Neural progenitor cell (in vitro differentiated cells): ENCODE data around the gene MAN2B2. TPM values are rescaled to one million over a fixed set of nuclear protein-coding genes. Genes with fewer than 3 reads are reported as not detected.

Source experiments
- DNase-seq: peaks from one replicate; pipeline ENCODE4 v3.0.0-alpha.2; 2016; ENCODE audit warnings: low spot score
- H2AFZ ChIP-seq: fragments of 200-600 bp; sonication (generic); replicated peaks from 2 replicates; pipeline ENCODE4 v1.6.1; 2016; ENCODE audit warnings: antibody characterized with exemption
- H3F3A ChIP-seq: fragments of 200-600 bp; sonication (generic); 2 replicates; pipeline ENCODE4 v1.6.1; 2016; ENCODE audit warnings: antibody characterized with exemption, low read depth
- H3K27ac ChIP-seq: fragments of 200-600 bp; sonication (generic); 2 replicates; pipeline ENCODE4 v1.5.1; 2016; ENCODE audit warnings: mild to moderate bottlenecking
- H3K27me3 ChIP-seq: fragments of 200-600 bp; sonication (generic); 2 replicates; pipeline ENCODE4 v1.6.1; 2016; ENCODE audit warnings: mild to moderate bottlenecking, moderate library complexity
- H3K36me3 ChIP-seq: fragments of 200-600 bp; sonication (generic); 2 replicates; pipeline ENCODE4 v1.5.1; 2016
- H3K4me1 ChIP-seq: fragments of 200-600 bp; sonication (generic); 2 replicates; pipeline ENCODE4 v1.6.1; 2016; ENCODE audit warnings: mixed run types
- H3K4me2 ChIP-seq: fragments of 200-600 bp; sonication (generic); 2 replicates; pipeline ENCODE4 v1.6.1; 2016
- H3K4me3 ChIP-seq: fragments of 200-600 bp; sonication (generic); 2 replicates; pipeline ENCODE4 v1.5.1; 2016
- H3K79me2 ChIP-seq: fragments of 200-600 bp; sonication (generic); 2 replicates; pipeline ENCODE4 v1.6.1; 2016; ENCODE audit warnings: low read depth
- H3K9ac ChIP-seq: fragments of 200-600 bp; sonication (generic); 2 replicates; pipeline ENCODE4 v1.6.1; 2016
- H3K9me3 ChIP-seq: fragments of 200-600 bp; sonication (generic); 2 replicates; pipeline ENCODE4 v1.5.1; 2016; ENCODE audit warnings: low read depth
- H4K20me1 ChIP-seq: fragments of 200-600 bp; sonication (generic); 2 replicates; pipeline ENCODE4 v1.6.1; 2016; ENCODE audit warnings: low read depth
- H3K27ac Mint-ChIP-seq: 3 replicates; pipeline ENCODE4 v1.8.0; 2021; ENCODE audit warnings: mixed read lengths
- H3K27me3 Mint-ChIP-seq: 2 replicates; pipeline ENCODE4 v1.8.0; 2022; ENCODE audit warnings: low read depth, mild to moderate bottlenecking, inconsistent platforms, moderate library complexity, mixed read lengths; ENCODE audit not compliant: insufficient read depth
- H3K36me3 Mint-ChIP-seq: 3 replicates; pipeline ENCODE4 v1.8.0; 2021; ENCODE audit warnings: mixed read lengths
- H3K4me1 Mint-ChIP-seq: 3 replicates; pipeline ENCODE4 v1.8.0; 2021; ENCODE audit warnings: mixed read lengths
- H3K4me3 Mint-ChIP-seq: 3 replicates; pipeline ENCODE4 v1.8.0; 2021; ENCODE audit warnings: mild to moderate bottlenecking, moderate library complexity, mixed read lengths
- H3K9me3 Mint-ChIP-seq: 3 replicates; pipeline ENCODE4 v1.8.0; 2020; ENCODE audit warnings: mixed read lengths
- CTCF ChIP-seq: fragments of 200-600 bp; sonication (generic); IDR thresholded peaks from 2 replicates; pipeline ENCODE4 v1.5.1; 2017; ENCODE audit warnings: antibody characterized with exemption, mild to moderate bottlenecking
- EZH2 ChIP-seq: fragments of 200-600 bp; sonication (generic); IDR thresholded peaks from 2 replicates; pipeline ENCODE4 v1.6.1; 2017; ENCODE audit warnings: antibody characterized with exemption, mild to moderate bottlenecking, moderate library complexity
- EZH2phosphoT487 ChIP-seq: fragments of 200-600 bp; sonication (generic); IDR thresholded peaks from 2 replicates; pipeline ENCODE4 v1.6.1; 2017; ENCODE audit warnings: antibody characterized with exemption
- total RNA-seq: library from RNA; depleted of rRNA; stranded (reverse); fragments of >200 nt; gene quantifications from 2 replicates; pipeline ENCODE4 v1.2.3, GENCODE V29; 2015; ENCODE audit warnings: low replicate concordance

Gene MAN2B2
- total RNA-seq, 1 donor from 2014 or later, result 2.7 TPM

DNA sequence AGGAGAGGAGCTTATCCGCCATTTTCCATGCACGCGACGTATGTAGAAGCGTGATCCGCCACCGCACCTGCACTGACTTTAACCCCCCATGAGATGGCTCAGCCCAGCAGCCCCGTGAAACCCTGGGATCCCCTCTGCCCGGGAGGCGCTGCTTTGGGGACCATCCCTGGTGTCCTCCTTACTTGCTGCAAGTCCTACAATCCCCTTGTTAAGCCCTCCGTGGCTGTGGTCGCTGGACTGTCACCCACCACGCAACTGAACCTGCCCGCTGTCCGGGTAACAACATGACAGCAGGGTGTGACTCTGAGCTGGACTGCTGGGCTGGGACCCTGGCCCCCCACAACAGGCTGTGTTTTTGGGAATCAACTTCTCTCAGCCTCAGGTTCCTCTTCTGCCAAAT, 44.7 kb upstream of the MAN2B2 start:
- Histone ChIP-seq H3K4me3 (no peak overlapping the region), H3K4me1 (peaks cover 9% of the 10 kb centered on the region), H3K79me2 (no peaks in the 10 kb centered on the region), H3K36me3 (no peaks in the 10 kb centered on the region), H3K4me2 (no peak overlapping the region), H3K27me3 (no peaks in the 10 kb centered on the region), H3K27ac (no peak overlapping the region), H3K9ac (no peak overlapping the region), H3F3A (no peaks in the 10 kb centered on the region), H3K9me3 (no peaks in the 10 kb centered on the region), H2AFZ (no peak overlapping the region), H4K20me1 (no peaks in the 10 kb centered on the region)
- Mint-ChIP-seq H3K4me1 (peaks cover 8% of the 10 kb centered on the region), H3K27me3 (peaks cover 6% of the 10 kb centered on the region), H3K27ac (no peak overlapping the region), H3K4me3 (no peak overlapping the region), H3K9me3 (no peaks in the 10 kb centered on the region), H3K36me3 (no peaks in the 10 kb centered on the region)
- no peak for DNase-seq
- no peak for TF ChIP-seq CTCF
- TF ChIP-seq EZH2, result no peak
- no peak for TF ChIP-seq EZH2phosphoT487

GRCh38 chr4:6530964-6531363, 44.0 kb upstream of the MAN2B2 start:
- no peak overlapping the region for H2AFZ ChIP-seq
- Mint-ChIP-seq H3K4me3 (no peak overlapping the region), H3K27ac (no peak overlapping the region), H3K36me3 (no peaks in the 10 kb centered on the region), H3K9me3 (no peaks in the 10 kb centered on the region), H3K4me1 (peaks cover 8% of the 10 kb centered on the region), H3K27me3 (peaks cover 5% of the 10 kb centered on the region)
- H3K9ac ChIP-seq, result no peak overlapping the region
- no peak for DNase-seq
- no peaks in the 10 kb centered on the region for H3K27me3 ChIP-seq
- H3K4me3 ChIP-seq, result no peak overlapping the region
- peaks cover 9% of the 10 kb centered on the region for H3K4me1 ChIP-seq
- no peaks in the 10 kb centered on the region for H3K79me2 ChIP-seq
- H4K20me1 ChIP-seq, result no peaks in the 10 kb centered on the region
- no peak overlapping the region for H3K4me2 ChIP-seq
- H3K9me3 ChIP-seq, result no peaks in the 10 kb centered on the region
- no peaks in the 10 kb centered on the region for H3F3A ChIP-seq
- TF ChIP-seq EZH2 (no peak), CTCF (no peak), EZH2phosphoT487 (no peak)
- H3K36me3 ChIP-seq, result no peaks in the 10 kb centered on the region
- no peak overlapping the region for H3K27ac ChIP-seq

DNA sequence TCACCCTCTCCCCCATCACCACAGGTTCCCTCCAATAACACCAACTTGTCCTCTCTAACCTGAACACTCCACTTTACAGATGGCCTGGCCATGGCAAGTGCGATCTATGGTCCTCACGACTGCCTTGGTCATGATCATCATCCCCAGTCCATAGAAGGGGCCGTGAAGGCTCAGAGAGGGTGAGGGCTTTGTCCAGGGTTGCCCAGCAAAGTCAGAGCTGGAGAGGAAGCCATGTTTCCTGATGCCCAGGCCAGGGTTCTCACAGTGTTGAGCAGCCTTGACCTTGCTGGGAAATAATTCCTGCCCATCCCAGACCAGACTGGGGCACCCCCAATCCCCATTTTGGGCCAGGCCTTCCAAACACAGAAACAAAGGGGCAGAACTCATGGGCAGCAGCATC, 42.9 kb upstream of the MAN2B2 start:
- Histone ChIP-seq H3K27me3 (no peaks in the 10 kb centered on the region), H3K27ac (no peak overlapping the region), H3K79me2 (no peaks in the 10 kb centered on the region), H3K4me2 (no peak overlapping the region), H3K9ac (no peak overlapping the region), H3K4me1 (peaks cover 9% of the 10 kb centered on the region), H4K20me1 (no peaks in the 10 kb centered on the region), H3K4me3 (no peak overlapping the region), H3K36me3 (no peaks in the 10 kb centered on the region), H3F3A (no peaks in the 10 kb centered on the region), H2AFZ (no peak overlapping the region), H3K9me3 (no peaks in the 10 kb centered on the region)
- Mint-ChIP-seq H3K27me3 (peaks cover 11% of the 10 kb centered on the region), H3K27ac (no peak overlapping the region), H3K9me3 (no peaks in the 10 kb centered on the region), H3K4me3 (no peak overlapping the region), H3K36me3 (no peaks in the 10 kb centered on the region), H3K4me1 (peaks cover 6% of the 10 kb centered on the region)
- no peak for DNase-seq
- TF ChIP-seq EZH2 (no peak), CTCF (no peak), EZH2phosphoT487 (no peak)

- Mint-ChIP-seq H3K27ac (no peak overlapping the region), H3K4me1 (peaks cover 6% of the 10 kb centered on the region), H3K9me3 (no peaks in the 10 kb centered on the region), H3K36me3 (no peaks in the 10 kb centered on the region), H3K27me3 (peaks cover 11% of the 10 kb centered on the region), H3K4me3 (no peak overlapping the region)
- Histone ChIP-seq H3F3A (no peaks in the 10 kb centered on the region), H3K4me2 (no peak overlapping the region), H3K9me3 (no peaks in the 10 kb centered on the region), H2AFZ (no peak overlapping the region), H3K9ac (no peak overlapping the region), H3K79me2 (no peaks in the 10 kb centered on the region), H3K27ac (no peak overlapping the region), H3K4me3 (no peak overlapping the region), H3K36me3 (no peaks in the 10 kb centered on the region), H4K20me1 (no peaks in the 10 kb centered on the region), H3K27me3 (no peaks in the 10 kb centered on the region), H3K4me1 (peaks cover 9% of the 10 kb centered on the region)
- no peak for TF ChIP-seq EZH2phosphoT487
- DNase-seq, result no peak
Observed at GRCh38 chr4:6532658-6533057, 42.3 kb upstream of the MAN2B2 start.
